Measurements from ENCODE around the gene ZNF350. TPM values are rescaled to one million over a fixed set of nuclear protein-coding genes. Genes with fewer than 3 reads are reported as not detected.

Gene ZNF350
- polyA plus RNA-seq, 3 donors = 9.1 to 14.0 (median 9.9) TPM

- Histone ChIP-seq H4K20me1 (ENCODE audit: insufficient read depth, low read length) (no peaks in the 10 kb centered on the region), H3K9ac (ENCODE audit: insufficient read depth, low read length, poor library complexity, severe bottlenecking) (no peak overlapping the region), H3K79me2 (ENCODE audit: insufficient read depth, low read length) (no peaks in the 10 kb centered on the region), H3K9me3 (replicated peaks in 1 of 2; ENCODE audit: control insufficient read depth in 1 of 2, insufficient read depth in 1 of 2, low read length in 2 of 2) (peaks cover 67 to 100% of the 10 kb centered on the region in 2 donors), H3K36me3 (replicated peaks in 1 of 2; ENCODE audit: control insufficient read depth in 1 of 2, insufficient read depth in 2 of 2, low read length in 2 of 2) (peaks cover 49 to 59% of the 10 kb centered on the region in 2 donors), H2AFZ (ENCODE audit: insufficient read depth, low read depth, low read length, poor library complexity, severe bottlenecking) (no peak overlapping the region), H3K27ac (ENCODE audit: low read depth in 1 of 2, low read length in 2 of 2) (no peak overlapping the region), H3K27me3 (ENCODE audit: control insufficient read depth in 2 of 2, insufficient read depth in 2 of 2, low read length in 2 of 2) (no peaks in the 10 kb centered on the region), H3K4me2 (replicated peaks; ENCODE audit: extremely low read depth, low read length, poor library complexity, severe bottlenecking) (no peak overlapping the region), H3K4me1 (ENCODE audit: control insufficient read depth in 1 of 2, insufficient read depth in 2 of 2, low read length in 2 of 2) (no peaks in the 10 kb centered on the region), H3K4me3 (replicated peaks in 1 of 3; ENCODE audit: low read depth in 2 of 3, low read length in 3 of 3) (peak overlapping the region in 1 of 3 experiments; percentile 43)
- intact Hi-C loops (cut with micrococcal nuclease) = no loop called here
- Mint-ChIP-seq H3K27me3 (ENCODE audit: low read depth in 3 of 3) (peaks cover 0 to 3% (median 0%) of the 10 kb centered on the region in 3 donors), H3K4me1 (peaks cover 2% of the 10 kb centered on the region), H3K4me3 (no peak overlapping the region), H3K27ac (no peak overlapping the region), H3K36me3 (peaks cover 47 to 52% of the 10 kb centered on the region in 2 donors), H3K9me3 (peaks cover 70 to 100% (median 97%) of the 10 kb centered on the region in 7 donors)
- no CpG with 5 or more reads among the region's 7 CpGs for WGBS (ENCODE audit: insufficient coverage)
- DNase-seq = no peak
- no peak for TF ChIP-seq CTCF (IDR thresholded peaks at IDR 0.05)
Observed at GRCh38 chr19:51944798-51945552, 41.7 kb downstream of the ZNF350 start.

GRCh38 chr19:51938936-51939335 is 47.7 kb downstream of the ZNF350 start:
- H3K9ac ChIP-seq (ENCODE audit: insufficient read depth, low read length, poor library complexity, severe bottlenecking) = no peak overlapping the region
- H2AFZ ChIP-seq (ENCODE audit: insufficient read depth, low read depth, low read length, poor library complexity, severe bottlenecking) = no peak overlapping the region
- DNase-seq = no peak
- H3K4me1 ChIP-seq (ENCODE audit: control insufficient read depth in 1 of 2, insufficient read depth in 2 of 2, low read length in 2 of 2) = no peaks in the 10 kb centered on the region
- no peaks in the 10 kb centered on the region for H3K4me1 Mint-ChIP-seq
- H3K4me2 ChIP-seq (replicated peaks; ENCODE audit: extremely low read depth, low read length, poor library complexity, severe bottlenecking) = no peak overlapping the region
- H3K9me3 ChIP-seq (replicated peaks in 1 of 2; ENCODE audit: control insufficient read depth in 1 of 2, insufficient read depth in 1 of 2, low read length in 2 of 2) = peaks cover 64 to 93% of the 10 kb centered on the region in 2 donors
- no peaks in the 10 kb centered on the region for H4K20me1 ChIP-seq (ENCODE audit: insufficient read depth, low read length)
- H3K36me3 ChIP-seq (replicated peaks in 1 of 2; ENCODE audit: control insufficient read depth in 1 of 2, insufficient read depth in 2 of 2, low read length in 2 of 2) = peaks cover 76 to 99% of the 10 kb centered on the region in 2 donors
- peaks cover 90 to 98% of the 10 kb centered on the region in 2 donors for H3K36me3 Mint-ChIP-seq
- intact Hi-C loops (cut with micrococcal nuclease) = no loop called here
- no CpG with 5 or more reads among the region's 2 CpGs for WGBS (ENCODE audit: insufficient coverage)
- no peak overlapping the region for H3K4me3 Mint-ChIP-seq
- no peak overlapping the region for H3K27ac Mint-ChIP-seq
- no peak overlapping the region for H3K4me3 ChIP-seq (replicated peaks in 1 of 3; ENCODE audit: low read depth in 2 of 3, low read length in 3 of 3)
- no peaks in the 10 kb centered on the region for H3K79me2 ChIP-seq (ENCODE audit: insufficient read depth, low read length)
- peaks cover 66 to 95% (median 88%) of the 10 kb centered on the region in 7 donors for H3K9me3 Mint-ChIP-seq
- no peak for TF ChIP-seq CTCF (IDR thresholded peaks at IDR 0.05)
- H3K27me3 Mint-ChIP-seq (ENCODE audit: low read depth in 3 of 3) = peaks cover 0 to 3% (median 3%) of the 10 kb centered on the region in 3 donors
- no peak overlapping the region for H3K27ac ChIP-seq (ENCODE audit: low read depth in 1 of 2, low read length in 2 of 2)
- no peaks in the 10 kb centered on the region for H3K27me3 ChIP-seq (ENCODE audit: control insufficient read depth in 2 of 2, insufficient read depth in 2 of 2, low read length in 2 of 2)
